22Rv1 (cell line): ENCODE data around the gene VPS52.

Experiments used
- ZFX ChIP-seq: fragments of 450-650 bp; IDR thresholded peaks from 2 replicates; pipeline ENCODE4 v1.6.1; 2017; ENCODE audit warnings: antibody characterized with exemption, borderline replicate concordance
- TF ChIP-seq, protein P1 (sequence below): fragments of 450-650 bp; IDR thresholded peaks from 2 replicates; pipeline ENCODE4 v1.5.1; 2017; ENCODE audit warnings: mild to moderate bottlenecking

DNA sequence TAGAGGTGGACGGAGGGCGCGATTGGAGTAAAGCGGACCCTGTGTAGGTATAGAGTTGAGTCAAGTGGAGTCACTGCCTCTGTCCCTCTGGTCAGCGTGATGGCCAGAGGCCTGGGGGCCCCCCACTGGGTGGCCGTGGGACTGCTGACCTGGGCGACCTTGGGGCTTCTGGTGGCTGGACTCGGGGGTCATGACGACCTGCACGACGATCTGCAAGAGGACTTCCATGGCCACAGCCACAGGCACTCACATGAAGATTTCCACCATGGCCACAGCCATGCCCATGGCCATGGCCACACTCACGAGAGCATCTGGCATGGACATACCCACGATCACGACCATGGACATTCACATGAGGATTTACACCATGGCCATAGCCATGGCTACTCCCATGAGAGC, 70.5 kb downstream of the VPS52 start:
- TF ChIP-seq, protein P1, sequence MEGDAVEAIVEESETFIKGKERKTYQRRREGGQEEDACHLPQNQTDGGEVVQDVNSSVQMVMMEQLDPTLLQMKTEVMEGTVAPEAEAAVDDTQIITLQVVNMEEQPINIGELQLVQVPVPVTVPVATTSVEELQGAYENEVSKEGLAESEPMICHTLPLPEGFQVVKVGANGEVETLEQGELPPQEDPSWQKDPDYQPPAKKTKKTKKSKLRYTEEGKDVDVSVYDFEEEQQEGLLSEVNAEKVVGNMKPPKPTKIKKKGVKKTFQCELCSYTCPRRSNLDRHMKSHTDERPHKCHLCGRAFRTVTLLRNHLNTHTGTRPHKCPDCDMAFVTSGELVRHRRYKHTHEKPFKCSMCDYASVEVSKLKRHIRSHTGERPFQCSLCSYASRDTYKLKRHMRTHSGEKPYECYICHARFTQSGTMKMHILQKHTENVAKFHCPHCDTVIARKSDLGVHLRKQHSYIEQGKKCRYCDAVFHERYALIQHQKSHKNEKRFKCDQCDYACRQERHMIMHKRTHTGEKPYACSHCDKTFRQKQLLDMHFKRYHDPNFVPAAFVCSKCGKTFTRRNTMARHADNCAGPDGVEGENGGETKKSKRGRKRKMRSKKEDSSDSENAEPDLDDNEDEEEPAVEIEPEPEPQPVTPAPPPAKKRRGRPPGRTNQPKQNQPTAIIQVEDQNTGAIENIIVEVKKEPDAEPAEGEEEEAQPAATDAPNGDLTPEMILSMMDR = no peak
- TF ChIP-seq ZFX = no peak
